ENCODE data around the gene SRRM2. TPM values are rescaled to one million over a fixed set of nuclear protein-coding genes. Genes with fewer than 3 reads are reported as not detected.

SRRM2 gene
- total RNA-seq, 1 donor from 2014 or later = 963 TPM

DNA sequence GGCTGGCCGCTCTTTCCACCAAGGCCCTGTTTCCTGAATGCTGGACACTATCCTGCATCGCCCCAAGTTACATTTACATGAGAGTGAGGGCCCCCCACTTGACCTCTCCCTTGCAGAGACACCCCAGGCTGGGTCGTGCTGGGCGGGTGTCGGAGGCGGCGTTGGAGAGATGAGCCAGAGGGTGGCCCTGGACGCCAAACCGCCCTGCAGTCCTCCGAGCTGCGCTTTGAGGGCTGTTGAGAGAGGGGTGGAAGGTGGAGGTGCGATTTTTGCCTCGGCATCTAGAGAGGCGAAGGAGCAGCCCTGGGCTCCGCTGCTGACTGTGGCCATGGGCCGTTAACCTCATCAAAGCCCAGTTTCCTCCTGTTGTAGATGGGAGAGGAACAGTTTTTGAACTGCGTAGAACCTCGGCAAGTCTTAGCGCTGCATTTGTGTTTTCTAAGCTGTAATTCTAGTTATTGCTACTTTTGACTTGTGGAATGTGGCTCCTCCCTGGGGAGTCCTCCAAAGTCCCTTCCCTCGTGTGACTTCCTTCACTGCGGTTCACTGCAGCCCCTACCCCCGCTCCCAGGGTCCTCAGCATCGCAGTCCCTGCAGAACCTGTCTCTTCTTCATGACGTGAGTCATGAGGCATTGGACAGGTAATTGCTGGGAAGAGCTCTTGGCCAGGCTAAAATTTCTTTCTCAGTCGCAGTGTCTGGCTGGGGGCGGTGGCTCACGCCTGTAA, 25.6 kb downstream of the SRRM2 start:
- no peaks in the 10 kb centered on the region for H3K27me3 Mint-ChIP-seq
- H3K4me3 Mint-ChIP-seq = peak overlapping the region; percentile 94
- CTCF ChIA-PET = no interaction called here
- H3K36me3 Mint-ChIP-seq (ENCODE audit: low read depth) = peaks cover 33% of the 10 kb centered on the region
- H3K27ac Mint-ChIP-seq = peak overlapping the region; percentile 95
- no peak for DNase-seq
- POLR2A ChIA-PET = interaction anchor here (0.6 to 5.1 kb wide), 18 partner anchors 8 to 1726 kb away, joined by 3 to 68 read pairs (median 4); partner anchors contain the start of genes FLYWCH1, FLYWCH2, KCTD5 and PKMYT1
- intact Hi-C loops (cut with micrococcal nuclease) = loop anchor here (1.0 to 5.0 kb wide), 3 partner anchors 26 to 105 kb away; partner anchors contain the start of genes FLYWCH2 and SRRM2
- H3K4me1 Mint-ChIP-seq = peaks cover 28% of the 10 kb centered on the region
- peak; percentile 10 for ATAC-seq (ENCODE audit: low read depth)
- no peak for TF ChIP-seq CTCF (IDR thresholded peaks at IDR 0.05)
- no peaks in the 10 kb centered on the region for H3K9me3 Mint-ChIP-seq

GRCh38 chr16:2778630-2778958, 26.2 kb downstream of the SRRM2 start:
- no peaks in the 10 kb centered on the region for H3K27me3 Mint-ChIP-seq
- ATAC-seq (ENCODE audit: low read depth) = no peak

DNA sequence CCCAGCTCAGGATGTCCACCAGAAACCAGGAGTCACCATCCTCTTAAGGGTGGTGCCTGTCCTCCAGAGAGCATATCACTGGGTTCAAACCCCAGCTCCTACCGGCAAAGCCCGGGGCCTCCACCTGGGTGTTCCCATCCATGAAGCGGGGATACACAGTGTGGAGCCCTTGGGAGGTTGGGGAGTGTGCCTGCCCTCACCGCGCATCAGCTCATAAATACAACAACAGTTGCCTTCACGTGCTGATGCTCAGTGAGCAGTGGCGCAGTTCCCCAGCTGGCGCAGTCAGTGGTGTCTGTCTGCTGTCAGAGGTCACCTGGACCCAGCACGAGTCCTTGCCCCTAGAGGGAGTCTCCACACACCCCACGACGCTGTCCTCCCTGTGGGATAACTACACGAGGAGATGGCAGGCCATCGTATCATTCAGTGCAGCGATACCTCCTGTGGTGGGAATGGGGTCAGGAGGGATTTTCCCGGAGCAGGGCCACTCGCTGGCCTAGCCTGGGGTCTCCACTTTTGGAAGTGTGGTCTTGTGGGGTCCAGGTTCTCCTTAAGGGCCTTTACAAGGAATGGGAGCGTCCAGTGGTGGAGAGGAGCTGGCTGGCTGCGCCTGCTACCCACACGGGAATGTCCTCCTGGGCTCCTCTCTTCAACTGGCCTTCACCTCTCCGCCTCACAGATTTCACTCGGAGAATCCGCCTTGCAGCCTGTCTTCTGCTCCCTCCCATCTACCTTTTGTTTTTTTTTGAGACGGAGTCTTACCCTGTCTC, 26.9 kb downstream of the SRRM2 start:
- peaks cover 23% of the 10 kb centered on the region for H3K36me3 Mint-ChIP-seq (ENCODE audit: low read depth)
- no peak overlapping the region for H3K27ac Mint-ChIP-seq
- POLR2A ChIA-PET = interaction anchor here (1.1 to 5.1 kb wide), 5 partner anchors 9 to 320 kb away, joined by 3 to 68 read pairs (median 12); partner anchors contain the start of genes FLYWCH2, SRRM2 and TEDC2

More at GRCh38 chr16:2778630-2778958, 26.2 kb downstream of the SRRM2 start:
- Mint-ChIP-seq H3K4me1 (peaks cover 28% of the 10 kb centered on the region), H3K4me3 (peak overlapping the region; percentile 94), H3K27ac (peak overlapping the region; percentile 95), H3K9me3 (no peaks in the 10 kb centered on the region), H3K36me3 (ENCODE audit: low read depth) (peaks cover 29% of the 10 kb centered on the region)
- ChIA-PET CTCF (no interaction called here), POLR2A (interaction anchor here (0.7 to 5.1 kb wide), 9 partner anchors 9 to 504 kb away, joined by 3 to 68 read pairs (median 4); partner anchors contain the start of genes FLYWCH2, KCTD5, SRRM2 and TEDC2)
- TF ChIP-seq CTCF (IDR thresholded peaks at IDR 0.05) = no peak
- intact Hi-C loops (cut with micrococcal nuclease) = loop anchor here (5.0 kb wide), 1 partner anchor 89 kb away; no protein-coding TSS in a partner anchor
- DNase-seq = no peak

DNA sequence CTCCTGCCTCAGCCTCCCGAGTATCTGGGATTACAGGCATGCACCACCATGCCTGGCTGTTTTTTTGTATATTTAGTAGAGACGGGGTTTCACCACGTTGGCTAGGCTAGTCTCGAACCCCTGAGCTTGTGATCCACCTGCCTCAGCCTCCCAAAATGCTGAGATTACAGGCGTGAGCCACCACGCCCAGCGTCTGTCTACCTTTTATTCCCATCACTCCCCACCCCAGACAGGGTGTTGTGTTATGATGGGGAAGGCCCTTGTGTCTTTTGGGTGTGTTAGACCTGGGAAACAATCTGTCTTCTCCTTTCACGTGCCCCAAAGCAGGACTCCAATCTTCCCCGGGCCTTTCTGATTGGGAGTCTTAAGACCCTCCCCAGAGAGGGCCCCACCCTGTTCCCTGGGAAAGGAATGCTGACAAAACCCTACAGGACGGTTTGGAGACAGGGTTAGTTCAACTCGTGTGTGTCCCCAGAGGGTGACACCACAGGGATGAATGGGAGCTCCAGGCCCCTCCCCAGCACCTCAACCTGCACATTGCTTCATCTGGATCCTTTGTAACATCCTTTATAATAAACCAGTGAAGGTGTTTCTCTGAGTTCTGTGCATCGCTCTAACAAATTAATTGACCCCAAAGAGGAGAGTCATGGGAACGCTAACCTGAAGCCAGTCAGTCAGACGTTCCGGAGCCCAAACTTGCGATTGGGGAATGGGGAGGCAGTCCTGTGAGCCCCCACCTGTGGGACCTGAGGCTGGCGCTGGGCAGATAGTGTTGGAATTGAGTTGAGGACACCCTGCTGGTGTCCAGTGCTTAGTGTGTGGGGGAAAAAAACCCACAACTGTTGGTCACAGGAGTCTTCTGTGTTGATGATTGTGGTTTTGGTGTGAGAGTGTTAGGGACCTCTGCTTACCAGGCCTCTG, 27.8 kb downstream of the SRRM2 start:
- H3K4me1 Mint-ChIP-seq = peaks cover 30% of the 10 kb centered on the region
- ChIA-PET POLR2A (no interaction called here), CTCF (no interaction called here)
- no peak for DNase-seq
- ATAC-seq (ENCODE audit: low read depth) = no peak
- H3K9me3 Mint-ChIP-seq = no peaks in the 10 kb centered on the region
- no peak overlapping the region for H3K4me3 Mint-ChIP-seq
- peaks cover 16% of the 10 kb centered on the region for H3K36me3 Mint-ChIP-seq (ENCODE audit: low read depth)
- TF ChIP-seq CTCF (IDR thresholded peaks at IDR 0.05) = no peak
- intact Hi-C loops (cut with micrococcal nuclease) = loop anchor here (5.0 kb wide), 1 partner anchor 87 kb away; no protein-coding TSS in a partner anchor
- no peak overlapping the region for H3K27ac Mint-ChIP-seq
- peaks cover 2% of the 10 kb centered on the region for H3K27me3 Mint-ChIP-seq

More for the DNA sequence above, 26.9 kb downstream of the SRRM2 start:
- H3K4me3 Mint-ChIP-seq = peak overlapping the region; percentile 19
- CTCF ChIA-PET = no interaction called here
- ATAC-seq (ENCODE audit: low read depth) (no peak), DNase-seq (no peak)
- H3K27me3 Mint-ChIP-seq = no peaks in the 10 kb centered on the region
- H3K4me1 Mint-ChIP-seq = peaks cover 28% of the 10 kb centered on the region
- no peak for TF ChIP-seq CTCF (IDR thresholded peaks at IDR 0.05)
- H3K9me3 Mint-ChIP-seq = no peaks in the 10 kb centered on the region
- intact Hi-C loops (cut with micrococcal nuclease) = loop anchor here (5.0 kb wide), 1 partner anchor 88 kb away; no protein-coding TSS in a partner anchor
